ENCODE results near the gene C12orf43.

Gene C12orf43

DNA sequence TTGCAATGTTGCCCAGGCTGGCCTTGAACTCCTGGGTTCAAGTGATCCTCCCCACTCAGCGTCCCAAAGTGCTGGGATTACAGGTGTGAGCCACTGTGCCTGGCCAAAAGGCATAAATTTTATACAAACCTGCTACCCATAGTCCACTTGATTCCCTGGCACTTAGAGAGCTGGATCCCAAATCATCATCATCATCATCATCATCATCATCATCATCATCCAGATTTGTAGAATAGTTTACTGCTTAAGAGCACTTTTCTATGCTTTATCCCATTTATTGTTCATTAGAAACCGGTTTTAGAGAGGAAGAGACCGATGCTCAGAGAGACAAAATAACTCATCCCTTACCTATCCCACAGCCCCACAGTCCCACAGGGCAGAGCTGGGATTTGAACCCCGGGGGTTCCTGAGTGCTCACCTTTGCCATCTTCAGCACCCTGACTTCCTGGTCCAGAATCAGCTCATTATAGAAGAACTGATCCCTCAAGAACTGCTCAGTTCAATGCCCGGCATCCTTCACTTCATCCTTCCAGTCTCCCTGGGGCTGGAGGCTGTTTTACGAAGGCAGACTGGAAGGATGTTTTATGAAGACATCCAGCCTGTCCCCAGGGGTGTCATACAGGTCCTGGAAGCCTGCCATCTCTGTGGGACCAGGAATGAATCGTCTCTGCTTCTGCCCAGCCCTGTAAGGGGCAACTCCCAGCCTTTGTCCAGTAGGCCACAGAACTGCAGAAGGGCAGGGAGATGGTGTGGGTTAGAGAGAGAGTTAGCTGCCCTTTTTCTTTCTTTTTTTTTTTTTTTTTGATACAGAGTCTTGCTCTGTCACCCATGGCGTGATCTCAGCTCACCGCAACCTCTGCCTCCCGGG lies 43.0 kb upstream of the C12orf43 start:
- Histone ChIP-seq H3K4me3 (ENCODE audit: low read depth, low read length) (no peak overlapping the region), H3K4me1 (ENCODE audit: control insufficient read depth, insufficient read depth, low read length) (no peaks in the 10 kb centered on the region), H3K9me3 (ENCODE audit: control insufficient read depth, insufficient read depth, low read depth, low read length) (no peaks in the 10 kb centered on the region), H3K36me3 (ENCODE audit: control insufficient read depth in 2 of 2, insufficient read depth in 1 of 2, low read length in 2 of 2) (no peaks in the 10 kb centered on the region), H3K27ac (ENCODE audit: extremely low read depth, low read depth, low read length) (no peak overlapping the region)
- ChIA-PET CTCF (interaction anchor here (0.6 to 4.2 kb wide), 10 partner anchors 9 to 384 kb away, joined by 3 to 25 read pairs (median 6); no protein-coding TSS in a partner anchor), POLR2A (interaction anchor here (0.6 kb wide), 1 partner anchor 38 kb away, joined by 5 read pairs; no protein-coding TSS in a partner anchor)
- TF ChIP-seq, protein P1, sequence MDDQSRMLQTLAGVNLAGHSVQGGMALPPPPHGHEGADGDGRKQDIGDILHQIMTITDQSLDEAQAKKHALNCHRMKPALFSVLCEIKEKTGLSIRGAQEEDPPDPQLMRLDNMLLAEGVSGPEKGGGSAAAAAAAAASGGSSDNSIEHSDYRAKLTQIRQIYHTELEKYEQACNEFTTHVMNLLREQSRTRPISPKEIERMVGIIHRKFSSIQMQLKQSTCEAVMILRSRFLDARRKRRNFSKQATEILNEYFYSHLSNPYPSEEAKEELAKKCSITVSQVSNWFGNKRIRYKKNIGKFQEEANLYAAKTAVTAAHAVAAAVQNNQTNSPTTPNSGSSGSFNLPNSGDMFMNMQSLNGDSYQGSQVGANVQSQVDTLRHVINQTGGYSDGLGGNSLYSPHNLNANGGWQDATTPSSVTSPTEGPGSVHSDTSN (CRISPR knock-in tag; IDR thresholded peaks at IDR 0.05), result no peak
- TF ChIP-seq YY1 (tag by site-specific recombination; IDR thresholded peaks at IDR 0.05), result no peak
- TF ChIP-seq ZNF19 (tag by site-specific recombination; IDR thresholded peaks at IDR 0.05; ENCODE audit: low read depth), result no peak
- TF ChIP-seq, protein P2, sequence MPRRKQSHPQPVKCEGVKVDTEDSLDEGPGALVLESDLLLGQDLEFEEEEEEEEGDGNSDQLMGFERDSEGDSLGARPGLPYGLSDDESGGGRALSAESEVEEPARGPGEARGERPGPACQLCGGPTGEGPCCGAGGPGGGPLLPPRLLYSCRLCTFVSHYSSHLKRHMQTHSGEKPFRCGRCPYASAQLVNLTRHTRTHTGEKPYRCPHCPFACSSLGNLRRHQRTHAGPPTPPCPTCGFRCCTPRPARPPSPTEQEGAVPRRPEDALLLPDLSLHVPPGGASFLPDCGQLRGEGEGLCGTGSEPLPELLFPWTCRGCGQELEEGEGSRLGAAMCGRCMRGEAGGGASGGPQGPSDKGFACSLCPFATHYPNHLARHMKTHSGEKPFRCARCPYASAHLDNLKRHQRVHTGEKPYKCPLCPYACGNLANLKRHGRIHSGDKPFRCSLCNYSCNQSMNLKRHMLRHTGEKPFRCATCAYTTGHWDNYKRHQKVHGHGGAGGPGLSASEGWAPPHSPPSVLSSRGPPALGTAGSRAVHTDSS (tag by site-specific recombination; IDR thresholded peaks at IDR 0.05), result peak; percentile 97
- TF ChIP-seq ZNF214 (tag by site-specific recombination; IDR thresholded peaks at IDR 0.05; ENCODE audit: borderline replicate concordance), result no peak
- TF ChIP-seq ZBTB20 (tag by site-specific recombination; IDR thresholded peaks at IDR 0.05), result no peak

DNA sequence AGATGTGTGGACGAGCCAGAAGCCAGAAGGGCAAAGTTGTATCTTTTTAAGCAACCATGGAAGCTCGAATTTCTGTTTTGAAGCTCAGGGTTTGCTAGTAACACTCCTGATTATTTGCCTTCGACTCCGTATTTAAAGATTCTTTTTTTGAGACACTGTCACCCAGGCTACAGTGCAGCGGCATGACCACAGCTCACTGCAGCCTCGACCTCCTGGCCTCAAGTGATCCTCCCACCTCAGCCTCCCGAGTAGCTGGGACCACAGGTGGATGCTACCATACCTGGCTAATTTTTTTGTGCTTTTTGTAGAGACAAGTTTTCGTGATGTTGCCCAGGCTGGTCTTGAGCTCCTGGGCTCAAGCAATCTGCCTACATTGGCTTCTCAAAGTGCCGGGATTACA lies 41.5 kb upstream of the C12orf43 start:
- no peaks in the 10 kb centered on the region for H3K4me1 ChIP-seq (ENCODE audit: control insufficient read depth, insufficient read depth, low read length)
- H3K4me3 ChIP-seq (ENCODE audit: low read depth, low read length), result no peak overlapping the region
- H3K27ac ChIP-seq (ENCODE audit: extremely low read depth, low read depth, low read length), result no peak overlapping the region
- no peak for TF ChIP-seq ZNF548 (tag by site-specific recombination; IDR thresholded peaks at IDR 0.05)
- no peak for TF ChIP-seq ZNF473 (tag by site-specific recombination; IDR thresholded peaks at IDR 0.05)
- TF ChIP-seq TCF7L2 (IDR thresholded peaks at IDR 0.05; ENCODE audit: borderline replicate concordance, low read depth, low read length), result no peak
- TF ChIP-seq ZNF624 (tag by site-specific recombination; IDR thresholded peaks at IDR 0.05), result no peak
- no peak for TF ChIP-seq ZNF391 (tag by site-specific recombination; IDR thresholded peaks at IDR 0.05; ENCODE audit: borderline replicate concordance, low read depth)
- TF ChIP-seq, protein P3, sequence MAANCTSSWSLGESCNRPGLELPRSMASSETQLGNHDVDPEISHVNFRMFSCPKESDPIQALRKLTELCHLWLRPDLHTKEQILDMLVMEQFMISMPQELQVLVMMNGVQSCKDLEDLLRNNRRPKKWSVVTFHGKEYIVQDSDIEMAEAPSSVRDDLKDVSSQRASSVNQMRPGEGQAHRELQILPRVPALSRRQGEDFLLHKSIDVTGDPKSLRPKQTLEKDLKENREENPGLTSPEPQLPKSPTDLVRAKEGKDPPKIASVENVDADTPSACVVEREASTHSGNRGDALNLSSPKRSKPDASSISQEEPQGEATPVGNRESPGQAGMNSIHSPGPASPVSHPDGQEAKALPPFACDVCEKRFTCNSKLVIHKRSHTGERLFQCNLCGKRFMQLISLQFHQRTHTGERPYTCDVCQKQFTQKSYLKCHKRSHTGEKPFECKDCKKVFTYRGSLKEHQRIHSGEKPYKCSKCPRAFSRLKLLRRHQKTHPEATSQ (tag by site-specific recombination; IDR thresholded peaks at IDR 0.05), result no peak
- no peak for TF ChIP-seq ZNF10 (tag by site-specific recombination; IDR thresholded peaks at IDR 0.05)
- no peaks in the 10 kb centered on the region for H3K36me3 ChIP-seq (ENCODE audit: control insufficient read depth in 2 of 2, insufficient read depth in 1 of 2, low read length in 2 of 2)
- CTCF ChIA-PET, result interaction anchor here (0.7 to 3.2 kb wide), 3 partner anchors 39 to 263 kb away, joined by 4 to 18 read pairs (median 9); no protein-coding TSS in a partner anchor
- POLR2A ChIA-PET, result no interaction called here
- no peaks in the 10 kb centered on the region for H3K9me3 ChIP-seq (ENCODE audit: control insufficient read depth, insufficient read depth, low read depth, low read length)

DNA sequence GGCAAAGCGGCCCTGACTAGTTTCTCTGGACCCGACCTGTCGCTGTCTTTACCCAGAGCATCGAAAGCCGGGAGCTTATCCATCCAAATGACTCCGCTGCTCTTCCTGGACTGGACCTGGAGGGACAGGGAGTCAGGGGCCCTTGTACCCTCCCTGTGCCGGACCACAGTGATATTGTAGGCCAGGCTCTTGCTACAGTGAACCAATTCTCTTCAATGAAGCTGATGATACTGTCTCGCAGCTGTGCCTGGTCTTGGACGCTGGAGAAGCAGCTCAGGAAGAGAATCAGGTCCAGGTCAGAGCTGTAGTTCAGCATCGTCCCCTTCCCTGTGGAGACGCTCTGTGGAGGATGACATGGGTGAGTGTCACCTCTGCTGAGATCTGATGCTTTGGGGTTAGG lies 37.4 kb upstream of the C12orf43 start:
- no peaks in the 10 kb centered on the region for H3K9me3 ChIP-seq (ENCODE audit: control insufficient read depth, insufficient read depth, low read depth, low read length)
- H3K27ac ChIP-seq (ENCODE audit: extremely low read depth, low read depth, low read length), result no peak overlapping the region
- no peak overlapping the region for H3K4me3 ChIP-seq (ENCODE audit: low read depth, low read length)
- ChIA-PET CTCF (interaction anchor here (0.6 to 0.9 kb wide), 3 partner anchors 14 to 177 kb away, joined by 3 to 5 read pairs (median 4); partner anchors contain the start of gene OASL), POLR2A (no interaction called here)
- TF ChIP-seq ZNF530 (tag by site-specific recombination; IDR thresholded peaks at IDR 0.05; ENCODE audit: low read depth), result no peak
- no peak for TF ChIP-seq KLF8 (tag by site-specific recombination; IDR thresholded peaks at IDR 0.05)
- TF ChIP-seq KLF1 (tag by site-specific recombination; IDR thresholded peaks at IDR 0.05), result no peak
- TF ChIP-seq, protein P4, sequence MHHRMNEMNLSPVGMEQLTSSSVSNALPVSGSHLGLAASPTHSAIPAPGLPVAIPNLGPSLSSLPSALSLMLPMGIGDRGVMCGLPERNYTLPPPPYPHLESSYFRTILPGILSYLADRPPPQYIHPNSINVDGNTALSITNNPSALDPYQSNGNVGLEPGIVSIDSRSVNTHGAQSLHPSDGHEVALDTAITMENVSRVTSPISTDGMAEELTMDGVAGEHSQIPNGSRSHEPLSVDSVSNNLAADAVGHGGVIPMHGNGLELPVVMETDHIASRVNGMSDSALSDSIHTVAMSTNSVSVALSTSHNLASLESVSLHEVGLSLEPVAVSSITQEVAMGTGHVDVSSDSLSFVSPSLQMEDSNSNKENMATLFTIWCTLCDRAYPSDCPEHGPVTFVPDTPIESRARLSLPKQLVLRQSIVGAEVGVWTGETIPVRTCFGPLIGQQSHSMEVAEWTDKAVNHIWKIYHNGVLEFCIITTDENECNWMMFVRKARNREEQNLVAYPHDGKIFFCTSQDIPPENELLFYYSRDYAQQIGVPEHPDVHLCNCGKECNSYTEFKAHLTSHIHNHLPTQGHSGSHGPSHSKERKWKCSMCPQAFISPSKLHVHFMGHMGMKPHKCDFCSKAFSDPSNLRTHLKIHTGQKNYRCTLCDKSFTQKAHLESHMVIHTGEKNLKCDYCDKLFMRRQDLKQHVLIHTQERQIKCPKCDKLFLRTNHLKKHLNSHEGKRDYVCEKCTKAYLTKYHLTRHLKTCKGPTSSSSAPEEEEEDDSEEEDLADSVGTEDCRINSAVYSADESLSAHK (tag by site-specific recombination; IDR thresholded peaks at IDR 0.05), result no peak
- TF ChIP-seq BCL11B (tag by site-specific recombination; IDR thresholded peaks at IDR 0.05; ENCODE audit: low read depth), result no peak
- no peak for TF ChIP-seq ZNF473 (tag by site-specific recombination; IDR thresholded peaks at IDR 0.05)
- H3K36me3 ChIP-seq (ENCODE audit: control insufficient read depth in 2 of 2, insufficient read depth in 1 of 2, low read length in 2 of 2), result no peaks in the 10 kb centered on the region
- H3K4me1 ChIP-seq (ENCODE audit: control insufficient read depth, insufficient read depth, low read length), result no peaks in the 10 kb centered on the region
